ENCODE measurements around the gene MAS1L. TPM values are rescaled to one million over a fixed set of nuclear protein-coding genes. Genes with fewer than 3 reads are reported as not detected.

MAS1L gene
- total RNA-seq (2014; rRNA removed; shearing (Covaris generic)) = not detected in 2 replicates

GRCh38 chr6:29487660-29488059 lies at the start of gene MAS1L:
MAS1L (minus strand) TSS chr6:29487956; CDS start chr6:29487902, 54 bp downstream.
- Histone ChIP-seq H3K27ac (no peak within 1 kb of the TSS), H3K27me3 (no peaks in the 10 kb centered on the region), H3K4me3 (no peak within 1 kb of the TSS), H3K36me3 (no peaks in the 10 kb centered on the region), H3K4me1 (no peaks in the 10 kb centered on the region), H3K9me3 (replicated peaks) (no peaks in the 10 kb centered on the region; the same call in 1 of the 2 replicates)
- no peak for DNase-seq

- no peak for DNase-seq
- no peaks in the 10 kb centered on the region for H3K9me3 ChIP-seq (replicated peaks)
- H3K4me1 ChIP-seq = no peaks in the 10 kb centered on the region
- H3K36me3 ChIP-seq = no peaks in the 10 kb centered on the region
- H3K27me3 ChIP-seq = no peaks in the 10 kb centered on the region
- H3K4me3 ChIP-seq = no peak overlapping the region
- H3K27ac ChIP-seq = no peak overlapping the region
Measured at GRCh38 chr6:29532320-29532951, 44.7 kb upstream of the MAS1L start.

GRCh38 chr6:29531668-29532067 lies 43.9 kb upstream of the MAS1L start:
- no peak for DNase-seq
- Histone ChIP-seq H3K27me3 (no peaks in the 10 kb centered on the region), H3K9me3 (replicated peaks) (no peaks in the 10 kb centered on the region), H3K27ac (no peak overlapping the region), H3K4me3 (no peak overlapping the region), H3K4me1 (no peaks in the 10 kb centered on the region), H3K36me3 (no peaks in the 10 kb centered on the region)

- H3K27me3 ChIP-seq = no peaks in the 10 kb centered on the region
Measured at GRCh38 chr6:29530671-29531310, 43.0 kb upstream of the MAS1L start.

GRCh38 chr6:29529956-29530355 lies 42.2 kb upstream of the MAS1L start:
- Histone ChIP-seq H3K36me3 (no peaks in the 10 kb centered on the region), H3K4me3 (no peak overlapping the region), H3K27me3 (no peaks in the 10 kb centered on the region), H3K4me1 (no peaks in the 10 kb centered on the region), H3K27ac (no peak overlapping the region), H3K9me3 (replicated peaks) (no peaks in the 10 kb centered on the region)
- DNase-seq = no peak

More at GRCh38 chr6:29530671-29531310, 43.0 kb upstream of the MAS1L start:
- no peaks in the 10 kb centered on the region for H3K36me3 ChIP-seq
- H3K9me3 ChIP-seq (replicated peaks) = no peaks in the 10 kb centered on the region
- no peak for DNase-seq
- H3K4me3 ChIP-seq = no peak overlapping the region
- H3K4me1 ChIP-seq = no peaks in the 10 kb centered on the region
- no peak overlapping the region for H3K27ac ChIP-seq

- no peaks in the 10 kb centered on the region for H3K4me1 ChIP-seq
- H3K9me3 ChIP-seq (replicated peaks) = no peaks in the 10 kb centered on the region
- H3K27me3 ChIP-seq = no peaks in the 10 kb centered on the region
- H3K27ac ChIP-seq = no peak overlapping the region
- H3K36me3 ChIP-seq = no peaks in the 10 kb centered on the region
- no peak overlapping the region for H3K4me3 ChIP-seq
- DNase-seq = no peak
Measured at GRCh38 chr6:29528988-29529560, 41.3 kb upstream of the MAS1L start.

- no peak for DNase-seq
- H3K27ac ChIP-seq = no peak overlapping the region
Measured at GRCh38 chr6:29528300-29528931, 40.7 kb upstream of the MAS1L start.

GRCh38 chr6:29527564-29527963 lies 39.8 kb upstream of the MAS1L start:
- no peak overlapping the region for H3K27ac ChIP-seq
- no peak overlapping the region for H3K4me3 ChIP-seq
- no peaks in the 10 kb centered on the region for H3K27me3 ChIP-seq
- H3K36me3 ChIP-seq = no peaks in the 10 kb centered on the region
- no peaks in the 10 kb centered on the region for H3K4me1 ChIP-seq
- no peaks in the 10 kb centered on the region for H3K9me3 ChIP-seq (replicated peaks)
- DNase-seq = no peak

More at GRCh38 chr6:29528300-29528931, 40.7 kb upstream of the MAS1L start:
- H3K27me3 ChIP-seq = no peaks in the 10 kb centered on the region
- no peaks in the 10 kb centered on the region for H3K9me3 ChIP-seq (replicated peaks)
- H3K36me3 ChIP-seq = no peaks in the 10 kb centered on the region
- no peak overlapping the region for H3K4me3 ChIP-seq
- H3K4me1 ChIP-seq = no peaks in the 10 kb centered on the region

- H3K36me3 ChIP-seq = no peaks in the 10 kb centered on the region
- no peaks in the 10 kb centered on the region for H3K9me3 ChIP-seq (replicated peaks)
- no peaks in the 10 kb centered on the region for H3K27me3 ChIP-seq
- no peak overlapping the region for H3K4me3 ChIP-seq
- H3K4me1 ChIP-seq = no peaks in the 10 kb centered on the region
- no peak for DNase-seq
- no peak overlapping the region for H3K27ac ChIP-seq
Measured at GRCh38 chr6:29527126-29527525, 39.4 kb upstream of the MAS1L start.

- Histone ChIP-seq H3K27me3 (no peaks in the 10 kb centered on the region), H3K27ac (no peak overlapping the region), H3K4me3 (no peak overlapping the region), H3K9me3 (replicated peaks) (no peaks in the 10 kb centered on the region), H3K36me3 (no peaks in the 10 kb centered on the region), H3K4me1 (no peaks in the 10 kb centered on the region)
- DNase-seq = no peak
Measured at GRCh38 chr6:29525311-29525639, 37.5 kb upstream of the MAS1L start.

GRCh38 chr6:29524444-29525310 lies 36.9 kb upstream of the MAS1L start:
- Histone ChIP-seq H3K4me3 (no peak overlapping the region), H3K4me1 (no peaks in the 10 kb centered on the region), H3K9me3 (replicated peaks) (no peaks in the 10 kb centered on the region), H3K27me3 (no peaks in the 10 kb centered on the region), H3K36me3 (no peaks in the 10 kb centered on the region), H3K27ac (no peak overlapping the region)
- no peak for DNase-seq

GRCh38 chr6:29524044-29524443 lies 36.3 kb upstream of the MAS1L start:
- Histone ChIP-seq H3K27me3 (no peaks in the 10 kb centered on the region), H3K27ac (no peak overlapping the region), H3K9me3 (replicated peaks) (no peaks in the 10 kb centered on the region), H3K36me3 (no peaks in the 10 kb centered on the region), H3K4me1 (no peaks in the 10 kb centered on the region), H3K4me3 (no peak overlapping the region)
- no peak for DNase-seq

GRCh38 chr6:29522227-29522626 lies 34.5 kb upstream of the MAS1L start:
- no peaks in the 10 kb centered on the region for H3K27me3 ChIP-seq
- H3K9me3 ChIP-seq (replicated peaks) = no peaks in the 10 kb centered on the region
- H3K4me1 ChIP-seq = no peaks in the 10 kb centered on the region
- no peak overlapping the region for H3K4me3 ChIP-seq
- no peaks in the 10 kb centered on the region for H3K36me3 ChIP-seq
- no peak overlapping the region for H3K27ac ChIP-seq
- no peak for DNase-seq

GRCh38 chr6:29521006-29521680 lies 33.4 kb upstream of the MAS1L start:
- no peaks in the 10 kb centered on the region for H3K4me1 ChIP-seq
- H3K27me3 ChIP-seq = no peaks in the 10 kb centered on the region
- no peak overlapping the region for H3K4me3 ChIP-seq
- H3K36me3 ChIP-seq = no peaks in the 10 kb centered on the region
- no peak for DNase-seq
- H3K9me3 ChIP-seq (replicated peaks) = no peaks in the 10 kb centered on the region
- H3K27ac ChIP-seq = no peak overlapping the region
